Panc1 (cell line): ENCODE measurements around the gene AARS2. TPM values are rescaled to one million over a fixed set of nuclear protein-coding genes. Genes with fewer than 3 reads are reported as not detected.
"Not testable (repeated sequence)": the region's sequence is repeated elsewhere in the genome, so short reads cannot be mapped to it uniquely, and the experiment has no call there.

Experiments
- ATAC-seq: fragments of 200-7000 bp; cut with Tn5 transposase; 2 replicates; pipeline ENCODE4 v1.9.1; 2020; ENCODE audit warnings: mild to moderate bottlenecking, moderate library complexity
- BruUV-seq: library from RNA; stranded (reverse); fragments of 400-500 nt; replicated peaks from 2 replicates; lab custom pipeline; 2021; lab: Mats Ljungman, UMichigan
- CTCF ChIA-PET: fragments of 300-600 bp; sonication (Branson Sonifier 250); formaldehyde crosslinking; loops from one replicate; lab custom pipeline; 2022; ENCODE audit warnings: antibody characterized with exemption; lab: Charles Lee
- POLR2A ChIA-PET: fragments of 300-600 bp; sonication (Branson Sonifier 250); formaldehyde crosslinking; loops from one replicate; lab custom pipeline; 2022; ENCODE audit warnings: antibody characterized with exemption; lab: Charles Lee
- DNase-seq: peaks from one replicate; pipeline ENCODE4 v3.0.0-alpha.2; 2010; ENCODE audit warnings: low read depth, low spot score
- H3K27ac ChIP-seq: 2 replicates; pipeline ENCODE4 v1.5.1; 2011; ENCODE audit warnings: mild to moderate bottlenecking, low read length, inconsistent platforms
- H3K27me3 ChIP-seq: fragments of 200-500 bp; sonication (Bioruptor generic); 2 replicates; pipeline ENCODE4 v1.6.0; 2014; ENCODE audit warnings: low read length, inconsistent platforms; ENCODE audit not compliant: control insufficient read depth, insufficient read depth
- H3K36me3 ChIP-seq: fragments of 200-500 bp; sonication (Bioruptor generic); 2 replicates; pipeline ENCODE4 v1.5.1; 2014; ENCODE audit warnings: inconsistent platforms, mild to moderate bottlenecking, low read length, moderate library complexity; ENCODE audit not compliant: control insufficient read depth, insufficient read depth
- H3K4me1 ChIP-seq: 2 replicates; pipeline ENCODE4 v1.5.1; 2011; ENCODE audit warnings: inconsistent platforms, mild to moderate bottlenecking, low read length, moderate library complexity; ENCODE audit not compliant: control insufficient read depth, insufficient read depth
- H3K4me3 ChIP-seq, 2 experiments: 2 replicates each; pipeline ENCODE4 v1.5.1; 2011 to 2012; ENCODE audit warnings: low read depth in 2 of 2, low read length in 2 of 2, mild to moderate bottlenecking in 2 of 2, inconsistent platforms in 1 of 2, moderate library complexity in 1 of 2
- H3K9me3 ChIP-seq: fragments of 200-500 bp; sonication (Bioruptor generic); 2 replicates; pipeline ENCODE4 v1.5.1; 2014; ENCODE audit warnings: low read depth, mild to moderate bottlenecking, inconsistent platforms, low read length, moderate library complexity; ENCODE audit not compliant: control insufficient read depth, insufficient read depth
- CTCF ChIP-seq: fragments of 450-650 bp; IDR thresholded peaks from 2 replicates; pipeline ENCODE4 v1.5.1; 2017; ENCODE audit warnings: mild to moderate bottlenecking
- POLR2AphosphoS5 ChIP-seq: IDR thresholded peaks from 2 replicates; pipeline ENCODE4 v1.6.1; 2012; ENCODE audit warnings: mild to moderate bottlenecking, low read depth, low read length, moderate library complexity
- REST ChIP-seq, 2 experiments: IDR thresholded peaks; 2 replicates each; pipeline ENCODE4 v1.6.1; 2011 to 2012; ENCODE audit warnings: low read depth in 2 of 2, control low read depth in 1 of 2, low read length in 1 of 2, mild to moderate bottlenecking in 1 of 2, moderate library complexity in 1 of 2; ENCODE audit not compliant: insufficient read depth in 1 of 2
- SIN3A ChIP-seq: IDR thresholded peaks from 2 replicates; pipeline ENCODE4 v1.6.1; 2012; ENCODE audit warnings: low read depth, mild to moderate bottlenecking, low read length, moderate library complexity, borderline replicate concordance; ENCODE audit not compliant: insufficient read depth
- TCF7L2 ChIP-seq: IDR thresholded peaks from 2 replicates; pipeline ENCODE4 v1.6.1; 2011; ENCODE audit warnings: mild to moderate bottlenecking, low read depth, low read length, inconsistent platforms
- in situ Hi-C: cut with HindIII; loops from 2 replicates; pipeline ENCODE4 v1.10.0; 2016; ENCODE audit warnings: low sequenced_read_pairs, low pct_unique_long_range_greater_than_20kb
- intact Hi-C: fragments of 100-400 bp; cut with micrococcal nuclease; formaldehyde crosslinking; loops from one replicate; pipeline ENCODE4 v1.10.0; 2022; ENCODE audit not compliant: unreplicated experiment
- total RNA-seq: library from RNA; stranded (reverse); gene quantifications from one replicate; pipeline ENCODE4 v1.2.1, GENCODE V29; 2021; ENCODE audit not compliant: unreplicated experiment

The AARS2 gene
- total RNA-seq, 1 experiment from 2014 or later, result 13.1 TPM

- POLR2A ChIA-PET, result interaction anchor here (0.7 kb wide), 1 partner anchor 30 kb away, joined by 6 read pairs; no protein-coding TSS in a partner anchor
- H3K27me3 ChIP-seq, result peaks cover 14% of the 10 kb centered on the region
Observed at GRCh38 chr6:44321210-44321609, 8.1 kb upstream of the AARS2 start.

GRCh38 chr6:44317136-44317631 lies 4.0 kb upstream of the AARS2 start:
- intact Hi-C loops, H3K36me3 ChIP-seq, ATAC-seq, H3K4me1 ChIP-seq, in situ Hi-C loops, POLR2A ChIA-PET, H3K4me3 ChIP-seq, H3K27ac ChIP-seq, BruUV-seq, H3K9me3 ChIP-seq, CTCF ChIA-PET, DNase-seq: not testable (repeated sequence)
- H3K27me3 ChIP-seq, result peaks cover 16% of the 10 kb centered on the region

More at GRCh38 chr6:44321210-44321609, 8.1 kb upstream of the AARS2 start:
- no peaks in the 10 kb centered on the region for H3K9me3 ChIP-seq
- intact Hi-C loops (no loop called here), in situ Hi-C loops (no loop called here)
- TF ChIP-seq SIN3A, result no peak
- no peak for TF ChIP-seq REST (IDR thresholded peaks at IDR 0.05; ENCODE audit: insufficient read depth in 1 of 2, low read depth in 2 of 2, low read length in 1 of 2)
- TF ChIP-seq CTCF, result no peak
- no peak for TF ChIP-seq POLR2AphosphoS5
- no peak for TF ChIP-seq TCF7L2
- H3K36me3 ChIP-seq, result no peaks in the 10 kb centered on the region
- no peak overlapping the region for H3K4me3 ChIP-seq
- no peak for DNase-seq
- CTCF ChIA-PET, result no interaction called here
- no peak overlapping the region for H3K27ac ChIP-seq
- BruUV-seq, result no TSS peak
- no peak for ATAC-seq
- no peaks in the 10 kb centered on the region for H3K4me1 ChIP-seq

- TF ChIP-seq SIN3A (no peak), TCF7L2 (no peak), CTCF (no peak), POLR2AphosphoS5 (no peak), REST (IDR thresholded peaks at IDR 0.05; ENCODE audit: insufficient read depth in 1 of 2, low read depth in 2 of 2, low read length in 1 of 2) (no peak)
- H3K4me1 ChIP-seq, result peaks cover 7% of the 10 kb centered on the region; the same call in 1 of the 2 replicates
- no TSS peak for BruUV-seq
- in situ Hi-C loops (no loop called here), intact Hi-C loops (no loop called here)
- no peaks in the 10 kb centered on the region; the same call in 1 of the 2 replicates for H3K36me3 ChIP-seq
- ATAC-seq, result no peak
- POLR2A ChIA-PET, result interaction anchor here (0.5 kb wide), 1 partner anchor 54 kb away, joined by 5 read pairs; no protein-coding TSS in a partner anchor
- peaks cover 16% of the 10 kb centered on the region for H3K27me3 ChIP-seq
- H3K4me3 ChIP-seq, result no peak overlapping the region
- no peak for DNase-seq
- no peaks in the 10 kb centered on the region for H3K9me3 ChIP-seq
- CTCF ChIA-PET, result no interaction called here
- no peak overlapping the region for H3K27ac ChIP-seq
Observed at GRCh38 chr6:44316481-44316880, 3.3 kb upstream of the AARS2 start.
